ENCODE results near the gene PRDM10. TPM values are rescaled to one million over a fixed set of nuclear protein-coding genes. Genes with fewer than 3 reads are reported as not detected.

The PRDM10 gene
- polyA plus RNA-seq, 1 donor from 2014 or later: 13.7 TPM

- H2AFZ ChIP-seq (ENCODE audit: low read depth, low read length): no peak overlapping the region
- no peaks in the 10 kb centered on the region for H3K9me2 ChIP-seq (ENCODE audit: insufficient read depth, low read length)
- no peaks in the 10 kb centered on the region for H4K20me1 ChIP-seq (ENCODE audit: insufficient read depth)
- H3K9me3 ChIP-seq (ENCODE audit: low read length): peaks cover 3% of the 10 kb centered on the region
- H3F3A ChIP-seq (ENCODE audit: insufficient read depth, low read length, poor library complexity, severe bottlenecking): no peaks in the 10 kb centered on the region
- TF ChIP-seq TAF1 (IDR thresholded peaks at IDR 0.05; ENCODE audit: low read depth) (no peak), EZH2 (IDR thresholded peaks at IDR 0.05; ENCODE audit: borderline replicate concordance, insufficient read depth, low read length, poor library complexity, severe bottlenecking) (no peak), CTCF (IDR thresholded peaks at IDR 0.05; ENCODE audit: poor library complexity, severe bottlenecking) (no peak), EP300 (conservative IDR thresholded peaks at IDR 0.05; ENCODE audit: poor library complexity, severe bottlenecking) (no peak), POLR2AphosphoS5 (IDR thresholded peaks at IDR 0.05) (no peak), MXI1 (conservative IDR thresholded peaks at IDR 0.05; ENCODE audit: poor library complexity, severe bottlenecking) (no peak), REST (IDR thresholded peaks at IDR 0.05; ENCODE audit: borderline replicate concordance) (no peak), SMC3 (conservative IDR thresholded peaks at IDR 0.05; ENCODE audit: poor library complexity) (no peak), RAD21 (conservative IDR thresholded peaks at IDR 0.05) (no peak)
- no peaks in the 10 kb centered on the region for H3K27me3 ChIP-seq (ENCODE audit: insufficient read depth, low read depth, low read length)
- H3K27ac ChIP-seq (ENCODE audit: low read length): no peak overlapping the region
- no peak overlapping the region for H3K4me3 ChIP-seq (ENCODE audit: low read length)
- no peaks in the 10 kb centered on the region for H3K36me3 ChIP-seq (ENCODE audit: insufficient read depth, low read length)
- no peaks in the 10 kb centered on the region for H3K79me2 ChIP-seq (replicated peaks; ENCODE audit: insufficient read depth, low read length)
- H3K4me2 ChIP-seq (ENCODE audit: low read length): no peak overlapping the region
- H3K9ac ChIP-seq (ENCODE audit: low read length): no peak overlapping the region
These were observed 40.9 kb upstream of the PRDM10 start for GRCh38 chr11:130043575-130043974.

- no peaks in the 10 kb centered on the region for H4K20me1 ChIP-seq (ENCODE audit: insufficient read depth)
- no peak overlapping the region for H3K4me2 ChIP-seq (ENCODE audit: low read length)
- no peaks in the 10 kb centered on the region for H3F3A ChIP-seq (ENCODE audit: insufficient read depth, low read length, poor library complexity, severe bottlenecking)
- no peak overlapping the region for H2AFZ ChIP-seq (ENCODE audit: low read depth, low read length)
- peaks cover 3% of the 10 kb centered on the region for H3K9me3 ChIP-seq (ENCODE audit: low read length)
- no peak for TF ChIP-seq TAF1 (IDR thresholded peaks at IDR 0.05; ENCODE audit: low read depth)
- TF ChIP-seq REST (IDR thresholded peaks at IDR 0.05; ENCODE audit: borderline replicate concordance): no peak
- no peak for TF ChIP-seq CTCF (IDR thresholded peaks at IDR 0.05; ENCODE audit: poor library complexity, severe bottlenecking)
- TF ChIP-seq MXI1 (conservative IDR thresholded peaks at IDR 0.05; ENCODE audit: poor library complexity, severe bottlenecking): no peak
- no peak for TF ChIP-seq RAD21 (conservative IDR thresholded peaks at IDR 0.05)
- no peak for TF ChIP-seq EP300 (conservative IDR thresholded peaks at IDR 0.05; ENCODE audit: poor library complexity, severe bottlenecking)
- TF ChIP-seq SMC3 (conservative IDR thresholded peaks at IDR 0.05; ENCODE audit: poor library complexity): no peak
- no peak for TF ChIP-seq POLR2AphosphoS5 (IDR thresholded peaks at IDR 0.05)
- no peaks in the 10 kb centered on the region for H3K36me3 ChIP-seq (ENCODE audit: insufficient read depth, low read length)
- no peak overlapping the region for H3K9ac ChIP-seq (ENCODE audit: low read length)
- H3K79me2 ChIP-seq (replicated peaks; ENCODE audit: insufficient read depth, low read length): no peaks in the 10 kb centered on the region
- H3K27me3 ChIP-seq (ENCODE audit: insufficient read depth, low read depth, low read length): no peaks in the 10 kb centered on the region
- no peak overlapping the region for H3K27ac ChIP-seq (ENCODE audit: low read length)
- H3K4me3 ChIP-seq (ENCODE audit: low read length): no peak overlapping the region
- H3K9me2 ChIP-seq (ENCODE audit: insufficient read depth, low read length): no peaks in the 10 kb centered on the region
These were observed 39.5 kb upstream of the PRDM10 start for GRCh38 chr11:130042093-130042591.
